Subcutaneous adipose tissue (tissue), 4 donors: ENCODE measurements around the gene WDFY1. TPM values are rescaled to one million over a fixed set of nuclear protein-coding genes. Genes with fewer than 3 reads are reported as not detected.

Source experiments
- total RNA-seq, 4 donors: library from RNA; depleted of rRNA; stranded (reverse); fragments of >200 nt; gene quantifications; one replicate each; pipeline ENCODE4 v1.1.0, GENCODE V29; 2016
- TF ChIP-seq, protein P1 (sequence below): fragments of 450-650 bp; IDR thresholded peaks from one replicate; pipeline ENCODE4 v1.5.1; 2016; ENCODE audit warnings: low read depth, mild to moderate bottlenecking, control low read depth, antibody characterized with exemption, moderate library complexity

WDFY1 gene
- total RNA-seq, 4 donors from 2014 or later = 38.1 to 55.2 (median 45.6) TPM

GRCh38 chr2:223928113-223929006 is 16.8 kb downstream of the WDFY1 start:
- TF ChIP-seq, protein P1, sequence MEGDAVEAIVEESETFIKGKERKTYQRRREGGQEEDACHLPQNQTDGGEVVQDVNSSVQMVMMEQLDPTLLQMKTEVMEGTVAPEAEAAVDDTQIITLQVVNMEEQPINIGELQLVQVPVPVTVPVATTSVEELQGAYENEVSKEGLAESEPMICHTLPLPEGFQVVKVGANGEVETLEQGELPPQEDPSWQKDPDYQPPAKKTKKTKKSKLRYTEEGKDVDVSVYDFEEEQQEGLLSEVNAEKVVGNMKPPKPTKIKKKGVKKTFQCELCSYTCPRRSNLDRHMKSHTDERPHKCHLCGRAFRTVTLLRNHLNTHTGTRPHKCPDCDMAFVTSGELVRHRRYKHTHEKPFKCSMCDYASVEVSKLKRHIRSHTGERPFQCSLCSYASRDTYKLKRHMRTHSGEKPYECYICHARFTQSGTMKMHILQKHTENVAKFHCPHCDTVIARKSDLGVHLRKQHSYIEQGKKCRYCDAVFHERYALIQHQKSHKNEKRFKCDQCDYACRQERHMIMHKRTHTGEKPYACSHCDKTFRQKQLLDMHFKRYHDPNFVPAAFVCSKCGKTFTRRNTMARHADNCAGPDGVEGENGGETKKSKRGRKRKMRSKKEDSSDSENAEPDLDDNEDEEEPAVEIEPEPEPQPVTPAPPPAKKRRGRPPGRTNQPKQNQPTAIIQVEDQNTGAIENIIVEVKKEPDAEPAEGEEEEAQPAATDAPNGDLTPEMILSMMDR = no peak

DNA sequence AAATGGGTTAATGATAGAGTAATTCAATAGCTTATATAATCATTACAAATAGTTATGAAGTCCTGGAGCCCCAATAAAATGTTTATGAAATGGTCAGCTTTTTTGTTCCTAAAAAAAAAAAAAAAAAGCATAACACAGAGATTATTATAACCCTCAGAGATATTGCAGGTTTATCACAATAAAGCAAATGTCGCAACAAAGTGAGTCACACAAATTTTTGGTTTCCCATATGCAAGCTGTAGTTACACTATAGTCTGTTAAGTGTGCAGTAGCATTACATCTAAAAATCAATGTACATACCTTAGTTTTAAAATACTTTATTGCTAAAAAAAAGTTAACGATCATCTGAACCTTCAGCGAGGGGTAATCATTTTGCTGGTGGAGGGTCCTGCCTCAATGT is 20.0 kb downstream of the WDFY1 start:
- TF ChIP-seq, protein P1 = no peak

DNA sequence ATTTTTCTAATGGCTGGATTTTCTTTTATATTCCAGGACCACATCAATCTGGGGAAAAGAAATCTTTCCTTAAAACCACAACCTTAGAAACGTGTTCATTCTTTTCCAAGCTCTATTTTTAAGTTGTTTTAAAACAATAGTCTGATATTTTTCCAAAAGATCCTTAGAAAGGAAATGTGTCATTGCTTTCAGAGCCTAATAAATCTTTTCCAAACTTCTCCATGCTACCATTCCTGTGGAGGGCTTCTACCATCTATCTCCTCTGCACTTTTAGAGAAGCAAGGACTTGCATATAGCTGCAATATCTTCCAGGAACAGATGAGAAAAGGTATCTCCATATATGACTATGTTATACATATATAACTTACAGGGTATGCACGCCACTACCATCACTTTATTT is 21.2 kb downstream of the WDFY1 start:
- TF ChIP-seq, protein P1 = no peak

GRCh38 chr2:223922308-223922707 is 22.8 kb downstream of the WDFY1 start:
- TF ChIP-seq, protein P1 = no peak

DNA sequence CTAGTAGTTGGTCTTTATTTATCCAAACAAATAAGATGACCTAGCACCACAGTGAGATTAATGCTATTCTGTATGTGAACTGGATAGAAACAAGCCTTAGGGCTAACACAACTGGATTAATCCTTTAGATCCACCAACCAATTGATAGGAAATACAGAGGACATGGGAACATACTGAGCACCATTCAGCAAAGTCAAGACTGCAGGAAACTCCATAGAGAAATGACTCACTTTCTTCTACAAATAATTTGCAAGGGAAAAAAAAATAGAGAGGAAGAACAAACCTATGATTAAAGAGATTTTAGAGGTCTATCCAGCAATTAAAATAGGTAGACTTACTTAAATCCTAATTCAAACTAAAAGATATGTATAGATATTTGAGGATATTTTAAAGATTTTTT is 23.9 kb downstream of the WDFY1 start:
- TF ChIP-seq, protein P1 = no peak

DNA sequence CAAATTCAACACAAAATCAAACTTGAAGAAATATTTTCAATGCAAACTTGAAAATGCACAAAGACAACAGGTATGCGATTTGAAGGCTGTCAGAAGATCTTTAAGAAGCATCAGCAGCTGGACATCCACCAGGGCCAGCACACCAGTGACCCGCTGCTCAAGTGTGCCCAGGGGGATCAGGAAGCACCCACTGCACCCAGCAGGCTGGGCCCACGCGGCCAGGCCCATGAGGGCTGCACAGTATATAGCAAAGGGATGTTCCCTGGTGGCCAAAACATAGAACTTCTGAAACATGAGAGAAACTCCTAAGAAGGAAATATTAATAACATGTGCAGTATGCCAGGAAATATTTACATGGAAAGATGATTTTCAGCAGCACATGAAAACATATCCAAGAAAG is 25.0 kb downstream of the WDFY1 start:
- TF ChIP-seq, protein P1 = no peak

GRCh38 chr2:223918671-223919134 is 26.4 kb downstream of the WDFY1 start:
- TF ChIP-seq, protein P1 = no peak
